Fibroblast of the aortic adventitia (primary cell): ENCODE data around the gene ZDHHC13. TPM values are rescaled to one million over a fixed set of nuclear protein-coding genes. Genes with fewer than 3 reads are reported as not detected.
"Not testable (repeated sequence)": the region's sequence is repeated elsewhere in the genome, so short reads cannot be mapped to it uniquely, and the experiment has no call there.

Experiments used
- DNase-seq: peaks from one replicate; pipeline ENCODE4 v3.0.0-alpha.2; 2010; ENCODE audit warnings: low read depth
- H3K4me3 ChIP-seq: 2 replicates; pipeline ENCODE4 v1.5.1; 2011; ENCODE audit warnings: low read depth, mild to moderate bottlenecking, control low read depth, low read length, moderate library complexity
- total RNA-seq: library from RNA; depleted of rRNA; stranded (reverse); fragments of >200 nt; gene quantifications from 2 replicates; pipeline ENCODE4 v1.2.3, GENCODE V29; 2012; ENCODE audit warnings: low replicate concordance
- TF ChIP-seq, protein P1 (sequence below): IDR thresholded peaks from 2 replicates; pipeline ENCODE4 v1.5.1; 2011; ENCODE audit warnings: mild to moderate bottlenecking, low read length, control low read depth, inconsistent platforms; ENCODE audit not compliant: insufficient read depth

Gene ZDHHC13
- total RNA-seq, 1 donor, result 18.6 TPM

DNA sequence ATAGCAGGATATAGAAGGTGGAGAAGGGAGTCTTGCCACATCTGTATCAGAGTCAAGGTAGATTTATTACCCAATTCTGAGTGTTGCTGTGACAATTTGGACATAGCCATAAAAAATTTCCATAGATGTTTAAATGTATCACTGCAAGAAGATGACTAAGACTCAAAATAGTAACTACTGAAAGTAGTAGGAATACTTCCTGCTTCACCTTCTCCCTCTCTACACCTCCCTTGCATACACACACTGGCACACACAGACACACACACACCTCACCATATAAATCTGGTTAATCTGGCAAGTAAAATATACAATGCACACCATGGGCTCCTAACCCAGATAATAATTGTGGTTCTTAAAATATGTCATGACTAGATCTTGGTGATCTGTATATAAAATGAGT is 5.2 kb upstream of the ZDHHC13 start:
- no peak for DNase-seq
- TF ChIP-seq, protein P1, sequence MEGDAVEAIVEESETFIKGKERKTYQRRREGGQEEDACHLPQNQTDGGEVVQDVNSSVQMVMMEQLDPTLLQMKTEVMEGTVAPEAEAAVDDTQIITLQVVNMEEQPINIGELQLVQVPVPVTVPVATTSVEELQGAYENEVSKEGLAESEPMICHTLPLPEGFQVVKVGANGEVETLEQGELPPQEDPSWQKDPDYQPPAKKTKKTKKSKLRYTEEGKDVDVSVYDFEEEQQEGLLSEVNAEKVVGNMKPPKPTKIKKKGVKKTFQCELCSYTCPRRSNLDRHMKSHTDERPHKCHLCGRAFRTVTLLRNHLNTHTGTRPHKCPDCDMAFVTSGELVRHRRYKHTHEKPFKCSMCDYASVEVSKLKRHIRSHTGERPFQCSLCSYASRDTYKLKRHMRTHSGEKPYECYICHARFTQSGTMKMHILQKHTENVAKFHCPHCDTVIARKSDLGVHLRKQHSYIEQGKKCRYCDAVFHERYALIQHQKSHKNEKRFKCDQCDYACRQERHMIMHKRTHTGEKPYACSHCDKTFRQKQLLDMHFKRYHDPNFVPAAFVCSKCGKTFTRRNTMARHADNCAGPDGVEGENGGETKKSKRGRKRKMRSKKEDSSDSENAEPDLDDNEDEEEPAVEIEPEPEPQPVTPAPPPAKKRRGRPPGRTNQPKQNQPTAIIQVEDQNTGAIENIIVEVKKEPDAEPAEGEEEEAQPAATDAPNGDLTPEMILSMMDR, result no peak
- H3K4me3 ChIP-seq, result no peak overlapping the region

DNA sequence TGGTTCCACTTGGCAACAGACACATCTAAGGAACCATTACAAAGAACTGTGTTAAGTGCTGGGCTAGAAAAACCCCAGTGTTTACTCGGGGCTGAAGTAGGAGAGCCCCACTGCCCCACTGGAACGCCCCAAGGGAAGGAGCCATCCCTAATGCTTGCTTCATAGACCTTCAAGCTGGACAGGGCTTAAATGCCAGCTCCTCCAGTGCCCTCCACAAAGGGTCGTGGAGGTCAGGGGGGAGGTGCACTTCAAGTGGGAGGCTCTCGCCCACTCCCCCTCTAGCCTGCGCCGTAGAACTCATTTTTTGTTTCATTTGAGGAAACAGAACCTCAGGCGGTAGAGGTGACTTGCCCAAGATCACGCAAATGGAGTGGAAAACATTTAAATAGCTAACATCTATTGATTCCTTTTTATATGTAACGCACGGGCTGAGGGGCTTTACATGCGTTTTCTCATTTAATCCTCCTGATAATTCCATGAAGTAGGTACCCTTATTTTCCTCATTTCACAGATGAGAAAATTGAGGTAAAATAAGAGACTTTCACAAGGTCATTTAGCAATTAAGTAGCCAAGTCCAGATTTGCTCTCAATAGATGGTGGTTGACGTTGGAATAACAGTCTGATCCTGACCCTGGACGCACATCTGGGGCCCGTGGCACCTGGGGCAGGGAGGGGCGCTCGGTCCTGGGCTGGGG is 545 bp upstream of the ZDHHC13 start:
- DNase-seq, result no peak
- TF ChIP-seq, protein P1, result no peak

DNA sequence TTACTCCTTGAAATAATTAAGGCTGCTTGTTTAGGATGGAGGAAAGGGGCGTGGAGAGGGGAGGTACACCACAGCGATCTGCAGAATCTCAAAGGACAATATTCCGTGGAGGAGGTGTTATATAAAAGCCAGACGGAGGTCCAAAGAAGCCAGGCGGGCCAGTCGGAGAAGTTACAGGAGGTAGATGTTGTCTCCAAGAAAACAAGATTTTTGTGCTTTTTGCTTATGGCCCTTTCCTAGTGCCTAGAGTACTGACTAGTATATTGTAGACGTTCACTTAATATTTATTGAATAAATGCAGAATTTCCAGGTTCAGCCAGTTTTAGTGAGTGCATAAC is 761 bp downstream of the ZDHHC13 start:
- TF ChIP-seq, protein P1, result no peak
- DNase-seq, result peak; percentile 37
- H3K4me3 ChIP-seq, result peak overlapping the region; percentile 85

More for the DNA sequence above, 545 bp upstream of the ZDHHC13 start:
- peak overlapping the region; percentile 85 for H3K4me3 ChIP-seq

DNA sequence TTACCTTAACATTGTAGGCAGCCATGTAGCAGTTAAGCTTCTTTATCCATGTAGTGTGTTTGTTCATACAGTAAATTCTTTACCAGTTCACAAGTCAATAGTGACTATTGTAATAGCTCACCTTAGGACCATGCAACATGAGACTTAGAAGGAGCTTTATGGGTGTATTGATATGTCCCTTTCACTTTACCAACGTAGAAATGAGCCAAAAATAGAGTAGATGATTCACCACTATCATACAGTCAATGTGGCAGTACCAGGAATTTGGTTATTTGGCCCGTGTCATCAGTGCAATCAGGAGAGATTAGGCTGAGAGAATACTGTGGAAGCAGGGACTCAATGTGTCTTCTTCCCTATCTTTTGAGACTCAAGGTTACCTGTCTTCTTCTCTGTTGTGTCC is 4.7 kb downstream of the ZDHHC13 start:
- no peak overlapping the region for H3K4me3 ChIP-seq
- peak; percentile 10 for DNase-seq
- TF ChIP-seq, protein P1, result no peak

DNA sequence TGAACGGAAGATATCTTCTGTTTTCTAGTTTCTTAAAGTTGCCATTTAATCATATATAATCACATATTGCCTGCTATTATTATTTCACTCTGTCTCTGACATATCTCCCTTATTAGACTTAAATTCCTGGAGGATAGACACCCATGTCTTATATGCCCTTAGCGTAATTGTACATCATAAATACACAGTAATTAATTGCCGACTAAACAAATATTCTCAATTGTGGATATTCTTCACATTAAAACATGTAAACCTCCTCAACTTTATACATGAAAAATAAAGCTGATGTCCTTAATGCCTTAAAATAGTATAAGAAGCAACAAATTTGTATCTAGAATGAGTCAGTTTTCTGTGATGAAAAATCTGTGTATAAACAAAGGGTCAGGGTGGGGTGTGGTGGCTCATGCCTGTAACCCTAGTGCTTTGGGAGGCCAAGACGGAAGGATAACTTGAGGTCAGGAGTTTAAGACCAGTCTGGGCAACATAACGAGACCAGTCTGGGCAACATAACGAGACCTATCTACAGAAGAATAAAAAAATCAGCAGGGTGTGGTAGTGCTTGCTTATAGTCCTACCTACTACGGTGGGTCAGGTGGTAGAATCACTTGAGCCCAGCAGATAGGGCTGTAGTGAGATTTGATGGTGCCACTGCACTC is 6.1 kb downstream of the ZDHHC13 start:
- TF ChIP-seq, protein P1, result no peak
- DNase-seq, result no peak
- no peak overlapping the region for H3K4me3 ChIP-seq

DNA sequence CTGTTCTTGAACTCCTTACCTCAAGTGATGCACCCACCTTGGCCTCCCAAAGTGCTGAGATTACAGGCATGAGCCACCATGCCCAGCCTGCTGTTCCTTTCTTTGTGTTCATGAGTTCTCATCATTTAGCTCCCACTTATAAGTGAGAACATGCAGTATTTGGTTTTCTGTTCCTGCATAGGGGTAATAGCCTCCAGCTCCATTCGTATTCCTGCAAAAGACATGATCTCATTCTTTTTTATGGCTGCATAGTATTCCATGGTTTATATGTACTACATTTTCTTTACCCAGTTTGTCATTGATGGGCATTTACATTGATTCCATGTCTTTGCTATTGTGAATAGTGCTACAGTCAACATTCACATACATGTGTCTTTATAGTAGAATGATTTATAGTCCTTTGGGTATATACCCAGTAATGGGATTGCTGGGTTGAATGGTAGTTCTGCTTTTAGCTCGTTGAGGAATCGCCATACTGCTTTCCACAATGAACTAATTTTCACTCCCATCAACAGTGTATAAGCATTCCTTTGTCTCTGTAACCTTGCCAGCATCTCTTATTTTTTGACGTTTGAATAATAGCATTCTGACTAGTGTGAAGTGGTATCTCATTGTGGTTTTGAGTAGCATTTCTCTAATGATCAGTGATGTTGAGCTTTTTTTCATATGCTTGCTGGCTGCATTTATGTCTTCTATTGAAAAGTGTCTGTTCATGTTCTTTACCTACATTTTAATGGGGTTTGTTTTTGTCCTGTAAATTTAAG is 9.8 kb downstream of the ZDHHC13 start:
- H3K4me3 ChIP-seq, result not testable (repeated sequence)

DNA sequence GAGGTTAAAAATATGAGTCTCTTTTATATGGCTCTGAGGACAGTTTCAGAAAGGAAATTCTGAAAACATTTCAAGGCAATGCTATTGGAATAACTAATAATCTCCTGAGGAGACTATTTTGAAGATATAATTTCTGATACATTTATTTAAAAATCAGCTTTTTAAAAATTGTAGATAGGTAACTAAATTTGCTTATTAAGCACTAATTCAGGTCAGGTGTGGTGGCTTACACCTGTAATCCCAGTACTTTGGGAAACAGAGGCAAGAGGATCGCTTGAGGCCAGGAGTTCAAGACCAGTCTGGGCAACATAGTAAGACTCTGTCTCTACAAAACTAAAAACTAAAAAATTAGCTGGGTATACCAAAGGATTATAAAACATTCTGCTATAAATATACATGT is 17.0 kb downstream of the ZDHHC13 start:
- H3K4me3 ChIP-seq, result no peak overlapping the region
- no peak for DNase-seq
- TF ChIP-seq, protein P1, result no peak

More for the DNA sequence above, 9.8 kb downstream of the ZDHHC13 start:
- DNase-seq, result not testable (repeated sequence)

DNA sequence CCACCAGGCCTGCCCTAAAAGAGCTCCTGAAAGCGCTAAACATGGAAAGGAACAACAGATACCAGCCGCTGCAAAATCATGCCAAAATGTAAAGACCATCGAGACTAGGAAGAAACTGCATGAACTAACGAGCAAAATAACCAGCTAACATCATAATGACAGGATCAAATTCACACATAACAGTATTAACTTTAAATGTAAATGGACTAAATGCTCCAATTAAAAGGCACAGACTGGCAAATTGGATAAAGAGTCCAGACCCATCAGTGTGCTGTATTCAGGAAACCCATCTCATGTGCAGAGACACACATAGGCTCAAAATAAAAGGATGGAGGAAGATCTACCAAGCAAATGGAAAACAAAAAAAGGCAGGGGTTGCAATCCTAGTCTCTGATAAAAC is 19.9 kb downstream of the ZDHHC13 start:
- DNase-seq, H3K4me3 ChIP-seq: not testable (repeated sequence)
